Stimulated activated CD8-positive, alpha-beta memory T cell treated with anti-CD3 and anti-CD28 coated beads, Interleukin-15, amount 100 ng/mL, for 48 hours (primary cell): ENCODE measurements around the gene NKIRAS2.
A peak's percentile ranks its signal among the peaks of the same experiment; 100 is the strongest.

Experiments
- DNase-seq, 2 donors: peaks; one replicate each; pipeline ENCODE4 v3.0.0-alpha.2; 2020; ENCODE audit warnings: low read depth in 2 of 2

Gene NKIRAS2

GRCh38 chr17:42026857-42027589, 7.1 kb downstream of the NKIRAS2 start:
- DNase-seq = no peak

GRCh38 chr17:42027590-42027889, 7.7 kb downstream of the NKIRAS2 start:
- DNase-seq = no peak

GRCh38 chr17:42027961-42028790, 8.3 kb downstream of the NKIRAS2 start:
- no peak for DNase-seq

GRCh38 chr17:42028791-42029127, 8.9 kb downstream of the NKIRAS2 start:
- no peak for DNase-seq

GRCh38 chr17:42031584-42031983, 11.7 kb downstream of the NKIRAS2 start:
- DNase-seq = no peak

GRCh38 chr17:42034059-42034458, 14.2 kb downstream of the NKIRAS2 start:
- DNase-seq = no peak

DNA sequence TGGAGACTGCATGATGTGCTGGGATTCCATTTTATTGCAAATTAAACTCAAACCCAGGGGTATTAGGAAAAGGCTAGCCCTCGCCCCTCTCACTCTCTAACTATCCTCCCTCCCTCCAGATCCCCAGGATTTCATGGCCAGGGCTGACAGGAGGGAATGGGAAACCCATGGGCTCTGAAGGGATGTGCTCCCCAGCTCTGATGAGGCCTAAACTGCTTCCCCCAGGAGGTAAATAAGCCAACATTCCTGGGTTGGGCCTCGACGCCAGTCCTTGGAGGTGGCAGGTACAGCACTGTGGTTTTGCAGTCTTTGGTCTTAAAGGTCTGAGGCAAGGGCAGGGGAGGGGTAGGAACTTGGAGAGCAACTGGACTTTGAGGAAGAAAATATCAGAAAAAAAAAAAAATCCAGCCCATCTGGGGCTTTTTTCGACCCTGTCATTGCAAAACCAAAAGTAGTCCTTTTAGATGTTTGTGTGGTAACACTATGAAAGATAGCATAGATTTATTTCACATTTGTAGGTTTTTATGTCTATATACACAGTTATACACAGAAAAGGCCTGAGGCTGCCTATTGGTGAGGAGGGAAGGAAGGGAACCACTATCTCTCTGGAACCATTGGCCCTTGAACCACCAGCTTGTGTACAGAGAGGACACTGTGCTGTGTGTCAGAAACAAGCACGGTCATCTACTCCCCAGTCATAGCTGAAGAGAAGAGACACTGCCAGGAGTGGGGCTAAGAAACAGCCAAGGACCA, 18.5 kb downstream of the NKIRAS2 start:
- DNase-seq = no peak

- no peak for DNase-seq
Measured at GRCh38 chr17:42039794-42040763, 20.2 kb downstream of the NKIRAS2 start.

DNA sequence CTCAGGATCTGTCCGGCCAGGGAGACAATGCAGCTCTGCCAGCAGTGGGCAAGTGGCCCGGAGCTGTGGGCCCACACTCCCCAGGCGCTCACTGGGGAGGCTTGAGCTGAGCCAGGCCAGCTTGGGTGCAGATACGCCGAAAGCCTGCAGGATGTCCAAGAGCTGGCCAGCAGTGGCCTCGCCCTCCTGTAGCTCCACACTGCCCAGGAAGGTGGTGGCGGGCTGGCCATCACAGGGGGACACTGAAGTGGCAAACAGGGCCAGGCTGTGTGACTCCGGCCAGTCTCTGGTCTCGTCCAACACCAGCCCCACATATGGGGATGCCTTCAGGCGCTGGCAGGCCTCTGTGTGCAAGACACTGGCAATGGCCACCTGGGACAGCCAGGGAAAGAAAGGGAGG, 20.9 kb downstream of the NKIRAS2 start:
- DNase-seq = no peak

GRCh38 chr17:42041619-42042018, 21.7 kb downstream of the NKIRAS2 start:
- DNase-seq = no peak

DNA sequence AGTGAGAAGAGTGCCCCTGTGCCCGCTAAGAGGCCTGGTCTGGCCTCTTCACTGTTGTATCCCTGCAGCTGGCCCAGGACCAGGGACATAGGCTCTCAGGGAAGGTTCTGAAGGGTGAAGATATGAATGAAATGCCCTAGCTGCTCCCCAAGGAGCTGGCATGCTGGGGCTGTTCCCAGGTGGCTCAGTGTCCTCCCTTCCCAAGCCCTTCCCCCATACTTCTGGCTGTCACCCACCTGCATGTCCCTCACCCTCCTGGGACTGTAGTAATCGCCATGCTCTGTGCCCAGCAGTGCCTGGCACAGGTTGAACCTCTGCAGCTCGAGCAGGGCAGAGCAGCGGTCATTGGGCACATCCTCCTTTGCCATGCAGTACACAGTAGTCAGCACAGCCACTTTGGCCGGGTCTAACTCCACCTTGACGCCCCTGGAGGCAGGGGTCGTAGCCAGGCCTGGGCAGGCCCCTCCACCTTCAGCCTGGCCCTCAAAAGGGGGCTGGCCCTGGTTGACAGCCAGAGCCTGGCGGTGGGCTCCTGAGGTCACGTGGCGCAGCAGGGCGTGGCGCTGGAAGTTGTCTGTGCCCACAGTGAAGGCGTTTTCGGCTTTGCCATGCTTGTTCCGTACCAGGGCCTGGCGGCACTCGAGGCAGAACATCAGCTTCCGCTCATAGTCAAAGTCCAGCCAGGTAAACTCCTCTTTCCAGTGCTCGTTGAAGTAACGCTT, 22.9 kb downstream of the NKIRAS2 start:
- DNase-seq = no peak

DNA sequence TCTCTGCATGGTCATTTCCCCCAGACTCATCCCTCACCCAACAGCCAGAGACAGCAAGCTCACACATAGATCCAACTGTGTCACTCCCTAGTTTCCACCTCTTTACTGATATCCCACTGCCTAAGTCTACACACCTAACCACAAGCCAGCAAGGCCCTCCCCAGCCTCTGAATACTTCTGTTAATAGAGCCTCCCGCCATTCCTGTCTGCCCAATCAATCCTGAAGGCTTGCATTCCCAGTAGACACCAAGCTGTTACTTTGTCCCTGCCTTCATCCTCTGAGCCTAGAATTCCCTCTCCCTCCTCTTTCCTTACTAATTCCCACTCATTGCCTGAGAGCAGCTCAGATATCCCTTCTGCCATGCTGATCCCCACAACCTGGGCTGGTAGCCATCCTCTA, 25.8 kb downstream of the NKIRAS2 start:
- DNase-seq = no peak

GRCh38 chr17:42047343-42047742, 27.5 kb downstream of the NKIRAS2 start:
- no peak for DNase-seq

- DNase-seq = no peak
Measured at GRCh38 chr17:42049834-42050392, 30.0 kb downstream of the NKIRAS2 start.

GRCh38 chr17:42050393-42051012, 30.6 kb downstream of the NKIRAS2 start, which contains the start of gene C17orf113:
Gene C17orf113 (minus strand): TSS chr17:42050601. CDS start chr17:42043376, 7,225 bp downstream.
- peak; percentile 12 to 14 for DNase-seq

DNA sequence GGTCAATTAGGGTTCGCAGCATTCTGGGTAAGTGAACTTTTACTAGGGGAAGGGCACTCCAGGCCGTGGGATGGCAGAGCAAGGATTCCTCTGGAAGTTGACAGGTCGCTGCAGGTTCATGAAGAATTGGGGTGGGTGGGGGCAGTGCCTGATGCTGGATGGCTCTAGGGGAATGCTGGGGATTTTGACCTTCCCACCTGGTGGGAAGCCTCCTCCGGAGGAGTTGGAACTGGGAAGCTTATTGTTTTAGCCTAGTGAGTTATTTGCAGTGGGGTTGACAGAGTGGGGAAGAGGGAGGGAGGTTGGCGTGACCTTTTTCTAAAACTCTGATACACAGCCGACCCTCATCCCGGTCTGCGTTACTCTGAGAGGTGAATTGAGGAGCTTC, 31.1 kb downstream of the NKIRAS2 start:
- DNase-seq = no peak

DNA sequence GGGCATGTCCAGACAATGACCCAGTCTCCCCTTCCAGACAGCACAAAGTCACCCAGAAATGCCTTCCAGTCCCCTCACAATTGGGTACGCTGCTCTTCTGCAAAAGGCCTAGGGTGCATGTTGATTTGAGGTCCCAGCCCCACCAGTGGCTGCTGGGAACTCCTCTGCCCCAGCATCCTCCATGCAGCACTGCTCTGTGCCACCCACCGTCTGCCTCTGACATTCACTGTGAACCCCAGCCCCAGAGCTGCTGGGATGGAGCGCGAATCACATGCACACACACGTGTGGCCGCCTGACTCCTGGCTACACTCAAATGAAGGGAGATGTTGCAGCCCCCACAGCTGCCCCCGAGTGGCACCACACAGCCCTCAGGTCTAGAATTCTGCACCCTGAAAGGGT, 31.8 kb downstream of the NKIRAS2 start:
- DNase-seq = no peak

- DNase-seq = no peak
Measured at GRCh38 chr17:42052346-42052877, 32.5 kb downstream of the NKIRAS2 start.

DNA sequence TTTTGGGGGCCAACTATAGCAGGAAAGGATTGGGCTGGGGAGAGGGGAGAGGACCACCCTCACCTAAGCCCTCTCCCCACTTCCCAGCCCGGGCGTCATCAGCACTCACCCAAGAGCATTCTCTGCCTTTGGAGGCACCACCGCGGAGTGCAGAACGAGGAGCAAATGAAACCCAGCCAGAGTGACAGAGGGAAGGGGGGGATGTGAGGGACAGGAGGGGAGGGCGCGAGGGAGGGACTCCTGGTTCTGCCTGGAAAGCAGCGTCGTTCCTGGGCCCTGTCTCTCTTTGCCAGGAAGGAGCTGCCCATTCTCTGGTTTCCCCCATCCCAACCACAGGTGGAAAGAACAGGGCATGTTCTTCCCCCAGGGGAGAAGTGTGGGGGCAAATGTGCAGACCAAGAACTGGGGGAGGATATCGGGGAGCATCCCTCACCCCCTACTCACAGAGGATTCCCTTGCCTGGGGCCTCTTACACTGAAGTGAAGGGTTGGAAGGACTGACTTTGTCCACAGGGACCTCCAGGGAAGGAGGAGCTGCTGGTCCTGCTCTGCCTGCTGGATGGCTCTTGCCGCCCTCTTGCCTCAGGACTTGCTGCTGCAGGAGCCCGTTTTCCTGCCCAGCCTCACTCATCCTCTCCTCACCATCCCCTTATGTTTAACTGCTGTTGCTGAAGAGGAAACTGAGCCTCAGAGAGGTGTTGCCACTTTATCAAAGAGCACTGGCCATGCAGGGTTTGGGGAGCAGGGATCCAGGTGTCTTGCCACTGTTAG, 34.0 kb downstream of the NKIRAS2 start:
- no peak for DNase-seq
